Fibroblast of lung (primary cell): ENCODE data around the gene TCAF1. TPM values are rescaled to one million over a fixed set of nuclear protein-coding genes. Genes with fewer than 3 reads are reported as not detected.

ENCODE experiments used
- DNase-seq, 2 donors: peaks; one replicate each; pipeline versions ENCODE4 v3.0.0 to v3.0.0-alpha.2; 2010; ENCODE audit warnings: low read depth in 2 of 2
- H2AFZ ChIP-seq: 2 replicates; pipeline ENCODE4 v1.5.1; 2012; ENCODE audit warnings: low read length, control low read depth, inconsistent platforms
- H3K27ac ChIP-seq: 2 replicates; pipeline ENCODE4 v1.5.1; 2011; ENCODE audit warnings: low read length, control low read depth; ENCODE audit not compliant: insufficient read depth
- H3K27me3 ChIP-seq: 2 replicates; pipeline ENCODE4 v1.5.1; 2011; ENCODE audit warnings: mild to moderate bottlenecking, low read length; ENCODE audit not compliant: control insufficient read depth, insufficient read depth
- H3K36me3 ChIP-seq: 2 replicates; pipeline ENCODE4 v1.5.1; 2011; ENCODE audit warnings: low read length; ENCODE audit not compliant: control insufficient read depth, insufficient read depth
- H3K4me1 ChIP-seq: 2 replicates; pipeline ENCODE4 v1.5.1; 2011; ENCODE audit warnings: low read length; ENCODE audit not compliant: control insufficient read depth, insufficient read depth; ENCODE audit errors: extremely low read depth
- H3K4me2 ChIP-seq: 2 replicates; pipeline ENCODE4 v1.5.1; 2011; ENCODE audit warnings: low read length, control low read depth; ENCODE audit not compliant: insufficient read depth; ENCODE audit errors: extremely low read depth
- H3K4me3 ChIP-seq, 4 experiments: fragments of 200-600 bp in 1 of 4; sonication (generic) in 1 of 4; replicated peaks in 1 of 4; 2 replicates each; pipeline ENCODE4 v1.5.1; 2011 to 2016; ENCODE audit warnings: low read length in 4 of 4, low read depth in 3 of 4, mild to moderate bottlenecking in 3 of 4, control low read depth in 2 of 4, inconsistent platforms in 1 of 4, mixed read lengths in 1 of 4; ENCODE audit not compliant: insufficient read depth in 1 of 4; ENCODE audit errors: control extremely low read depth in 1 of 4
- H3K79me2 ChIP-seq: 2 replicates; pipeline ENCODE4 v1.5.1; 2012; ENCODE audit warnings: mild to moderate bottlenecking, low read length, inconsistent platforms; ENCODE audit not compliant: control insufficient read depth, insufficient read depth
- H3K9ac ChIP-seq: 2 replicates; pipeline ENCODE4 v1.5.1; 2011; ENCODE audit warnings: mild to moderate bottlenecking, low read length, control low read depth; ENCODE audit not compliant: insufficient read depth
- H3K9me3 ChIP-seq: 2 replicates; pipeline ENCODE4 v1.5.1; 2012; ENCODE audit warnings: low read depth, low read length; ENCODE audit not compliant: control insufficient read depth, insufficient read depth
- H4K20me1 ChIP-seq: 2 replicates; pipeline ENCODE4 v1.5.1; 2011; ENCODE audit warnings: low read length; ENCODE audit not compliant: control insufficient read depth, insufficient read depth; ENCODE audit errors: extremely low read depth
- EZH2 ChIP-seq: IDR thresholded peaks from 2 replicates; pipeline ENCODE4 v1.5.1; 2012; ENCODE audit warnings: low read length, control low read depth, mild to moderate bottlenecking; ENCODE audit errors: missing control alignments
- polyA plus RNA-seq, 2 donors: library from polyadenylated mRNA; depleted of rRNA in 1 of 2; stranded (reverse) in 1 of 2; unstranded in 1 of 2; fragments of >200 nt; gene quantifications; 2 replicates each; pipeline ENCODE4 v1.2.1, GENCODE V29; 2011 to 2012; ENCODE audit warnings: missing spikeins in 1 of 2
- total RNA-seq: library from RNA; depleted of rRNA; stranded (reverse); fragments of >200 nt; gene quantifications from 2 replicates; pipeline ENCODE4 v1.2.1, GENCODE V29; 2014
- TF ChIP-seq, protein P1 (sequence below), 2 donors: IDR thresholded peaks in 1 of 2; conservative IDR thresholded peaks in 1 of 2; 1 replicate in 1 of 2; 2 replicates in 1 of 2; pipeline ENCODE4 v1.5.1; 2011 to 2012; ENCODE audit warnings: low read length in 2 of 2, control low read depth in 1 of 2, inconsistent platforms in 1 of 2, low read depth in 1 of 2, mild to moderate bottlenecking in 1 of 2

Gene TCAF1
- total and polyA plus RNA-seq, 2 donors (not counting 1 experiment from before 2014, with no cell fraction given) = 61.2 to 65.6 TPM

DNA sequence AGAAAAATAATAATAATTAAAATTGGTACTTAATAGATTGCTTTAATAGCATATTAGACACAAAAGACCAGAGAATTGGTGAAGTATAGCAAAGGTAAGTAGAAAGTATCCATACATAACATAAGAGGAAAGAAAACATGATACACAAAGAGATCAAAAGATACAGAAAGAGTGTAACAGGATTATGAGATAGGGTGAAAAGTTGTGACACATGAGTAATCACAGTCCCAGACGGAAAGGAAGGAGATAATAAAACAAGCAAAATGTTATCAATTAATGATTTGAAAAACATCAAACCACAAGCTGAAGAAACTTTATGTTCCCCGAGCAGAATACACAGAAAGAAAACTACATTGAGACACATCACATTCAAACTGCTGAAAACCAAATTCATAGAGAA, 10.5 kb downstream of the TCAF1 start:
- Histone ChIP-seq H3K27ac (no peak overlapping the region), H3K4me2 (no peak overlapping the region), H3K79me2 (peaks cover 33% of the 10 kb centered on the region), H3K4me1 (no peaks in the 10 kb centered on the region), H3K27me3 (no peaks in the 10 kb centered on the region), H2AFZ (no peak overlapping the region), H3K36me3 (peaks cover 3% of the 10 kb centered on the region), H3K4me3 (no peak overlapping the region), H3K9ac (no peak overlapping the region), H4K20me1 (no peaks in the 10 kb centered on the region), H3K9me3 (no peaks in the 10 kb centered on the region)
- TF ChIP-seq, protein P1, sequence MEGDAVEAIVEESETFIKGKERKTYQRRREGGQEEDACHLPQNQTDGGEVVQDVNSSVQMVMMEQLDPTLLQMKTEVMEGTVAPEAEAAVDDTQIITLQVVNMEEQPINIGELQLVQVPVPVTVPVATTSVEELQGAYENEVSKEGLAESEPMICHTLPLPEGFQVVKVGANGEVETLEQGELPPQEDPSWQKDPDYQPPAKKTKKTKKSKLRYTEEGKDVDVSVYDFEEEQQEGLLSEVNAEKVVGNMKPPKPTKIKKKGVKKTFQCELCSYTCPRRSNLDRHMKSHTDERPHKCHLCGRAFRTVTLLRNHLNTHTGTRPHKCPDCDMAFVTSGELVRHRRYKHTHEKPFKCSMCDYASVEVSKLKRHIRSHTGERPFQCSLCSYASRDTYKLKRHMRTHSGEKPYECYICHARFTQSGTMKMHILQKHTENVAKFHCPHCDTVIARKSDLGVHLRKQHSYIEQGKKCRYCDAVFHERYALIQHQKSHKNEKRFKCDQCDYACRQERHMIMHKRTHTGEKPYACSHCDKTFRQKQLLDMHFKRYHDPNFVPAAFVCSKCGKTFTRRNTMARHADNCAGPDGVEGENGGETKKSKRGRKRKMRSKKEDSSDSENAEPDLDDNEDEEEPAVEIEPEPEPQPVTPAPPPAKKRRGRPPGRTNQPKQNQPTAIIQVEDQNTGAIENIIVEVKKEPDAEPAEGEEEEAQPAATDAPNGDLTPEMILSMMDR (conservative IDR thresholded peaks at IDR 0.05 in 1 of 2, IDR thresholded peaks at IDR 0.05 in 1 of 2; ENCODE audit: low read depth in 1 of 2, low read length in 2 of 2) = no peak
- no peak for TF ChIP-seq EZH2
- DNase-seq = no peak

DNA sequence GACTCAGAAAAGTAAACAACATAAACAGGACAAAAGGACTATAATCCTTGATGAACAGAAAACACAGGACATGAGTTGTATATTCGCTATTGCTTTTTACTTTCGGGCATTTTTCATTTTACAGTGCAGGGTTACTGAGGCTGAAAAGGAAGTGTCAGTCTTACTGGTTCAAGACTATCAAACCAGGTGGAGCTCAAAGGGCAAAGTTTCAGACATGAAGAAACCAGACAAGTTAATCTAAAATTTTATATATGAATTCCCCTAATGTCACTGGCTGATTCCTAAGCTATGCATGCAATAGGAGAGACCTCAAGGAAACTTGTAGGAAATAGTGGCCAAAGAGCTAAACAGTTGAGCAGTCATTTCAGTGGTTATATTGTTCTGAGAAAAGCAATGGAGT, 11.4 kb downstream of the TCAF1 start:
- TF ChIP-seq, protein P1 (conservative IDR thresholded peaks at IDR 0.05 in 1 of 2, IDR thresholded peaks at IDR 0.05 in 1 of 2; ENCODE audit: low read depth in 1 of 2, low read length in 2 of 2) = no peak
- no peak for TF ChIP-seq EZH2
- H3K27me3 ChIP-seq = no peaks in the 10 kb centered on the region
- H3K4me2 ChIP-seq = no peak overlapping the region
- no peak overlapping the region for H3K9ac ChIP-seq
- no peaks in the 10 kb centered on the region for H4K20me1 ChIP-seq
- no peak for DNase-seq
- H2AFZ ChIP-seq = no peak overlapping the region
- H3K27ac ChIP-seq = no peak overlapping the region
- H3K36me3 ChIP-seq = peaks cover 3% of the 10 kb centered on the region
- no peaks in the 10 kb centered on the region for H3K9me3 ChIP-seq
- H3K79me2 ChIP-seq = peaks cover 32% of the 10 kb centered on the region
- no peaks in the 10 kb centered on the region for H3K4me1 ChIP-seq
- no peak overlapping the region for H3K4me3 ChIP-seq

DNA sequence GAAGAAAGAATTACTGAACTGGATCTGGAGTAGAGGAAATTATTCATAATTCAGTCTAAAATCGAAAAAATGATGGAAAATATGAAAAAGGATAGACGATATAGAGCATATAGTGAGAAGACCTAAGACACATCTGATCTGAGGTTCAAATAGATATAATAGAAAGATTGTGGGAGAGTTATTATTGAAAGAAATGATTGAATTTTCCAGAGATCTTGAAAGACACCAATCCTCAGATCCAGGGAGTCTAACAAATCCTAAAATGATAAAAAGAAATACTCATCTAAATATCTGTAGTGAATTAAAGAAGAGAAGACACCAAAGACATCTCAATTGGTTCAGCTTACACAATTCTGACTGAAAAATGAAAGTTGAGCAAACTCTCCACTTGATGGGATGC, 12.9 kb downstream of the TCAF1 start:
- Histone ChIP-seq H4K20me1 (no peaks in the 10 kb centered on the region), H3K4me2 (no peak overlapping the region), H3K27ac (no peak overlapping the region), H3K9me3 (no peaks in the 10 kb centered on the region), H3K79me2 (peaks cover 22% of the 10 kb centered on the region), H3K4me3 (no peak overlapping the region), H3K27me3 (no peaks in the 10 kb centered on the region), H3K9ac (no peak overlapping the region), H3K36me3 (peaks cover 3% of the 10 kb centered on the region), H2AFZ (no peak overlapping the region), H3K4me1 (no peaks in the 10 kb centered on the region)
- no peak for DNase-seq
- TF ChIP-seq, protein P1 (conservative IDR thresholded peaks at IDR 0.05 in 1 of 2, IDR thresholded peaks at IDR 0.05 in 1 of 2; ENCODE audit: low read depth in 1 of 2, low read length in 2 of 2) = no peak
- no peak for TF ChIP-seq EZH2
